NCI-H69 (cell line): Measurements from ENCODE around the gene ENOX2.
"Not testable (repeated sequence)": the region's sequence is repeated elsewhere in the genome, so short reads cannot be mapped to it uniquely, and the experiment has no call there.

Experiments used
- DNase-seq: peaks from one replicate; lab custom pipeline; 2025; lab: John Stamatoyannopoulos, UW

ENOX2 gene

GRCh38 chrX:130746709-130747342 lies 156.2 kb downstream of the ENOX2 start:
- DNase-seq, result no peak

- no peak for DNase-seq
Observed at GRCh38 chrX:130746077-130746476, 156.9 kb downstream of the ENOX2 start.

DNA sequence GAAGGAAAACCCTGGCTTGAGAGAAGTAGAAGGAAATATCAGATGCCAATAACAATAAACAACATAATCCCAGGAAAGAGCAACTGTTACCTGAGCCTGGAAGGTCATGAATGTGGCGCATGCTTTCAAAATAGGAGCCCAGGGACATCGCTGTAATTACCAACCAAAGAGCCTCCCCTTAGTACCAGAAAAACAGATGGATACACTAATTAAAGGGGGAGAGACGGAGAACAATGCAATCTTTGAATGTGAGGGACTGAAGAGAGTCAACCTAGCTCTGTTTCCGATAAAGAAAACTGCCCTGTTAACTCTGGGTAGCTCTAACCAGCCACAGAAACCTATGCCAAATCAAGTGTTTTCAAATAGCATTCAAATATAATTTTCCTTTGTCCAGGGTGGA lies 161.4 kb downstream of the ENOX2 start:
- DNase-seq, result peak; percentile 70

GRCh38 chrX:130741151-130741550 lies 161.9 kb downstream of the ENOX2 start:
- DNase-seq, result no peak

- DNase-seq, result peak; percentile 84
Observed at GRCh38 chrX:130738638-130739195, 164.3 kb downstream of the ENOX2 start.

- DNase-seq, result no peak
Observed at GRCh38 chrX:130734713-130735112, 168.3 kb downstream of the ENOX2 start.

DNA sequence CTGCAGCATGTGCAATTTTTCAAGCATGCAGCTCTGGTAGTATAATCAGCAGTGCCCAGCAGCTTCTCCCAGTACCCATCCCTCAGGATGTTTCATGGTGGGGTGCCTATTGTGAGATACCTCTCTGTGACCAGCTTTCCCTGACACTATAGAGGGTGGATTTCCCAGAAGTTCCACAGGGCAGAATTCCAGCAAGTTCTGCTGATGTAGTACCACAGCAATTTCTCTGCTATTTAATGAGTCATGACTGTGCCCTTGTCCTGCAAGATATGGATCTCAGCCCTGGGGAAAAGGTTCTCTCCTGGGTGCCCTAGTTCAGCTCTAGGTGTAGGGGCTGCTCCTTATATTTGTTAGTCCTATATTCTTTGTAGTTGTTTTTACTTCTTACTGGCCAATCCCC lies 174.8 kb downstream of the ENOX2 start:
- DNase-seq, result no peak

DNA sequence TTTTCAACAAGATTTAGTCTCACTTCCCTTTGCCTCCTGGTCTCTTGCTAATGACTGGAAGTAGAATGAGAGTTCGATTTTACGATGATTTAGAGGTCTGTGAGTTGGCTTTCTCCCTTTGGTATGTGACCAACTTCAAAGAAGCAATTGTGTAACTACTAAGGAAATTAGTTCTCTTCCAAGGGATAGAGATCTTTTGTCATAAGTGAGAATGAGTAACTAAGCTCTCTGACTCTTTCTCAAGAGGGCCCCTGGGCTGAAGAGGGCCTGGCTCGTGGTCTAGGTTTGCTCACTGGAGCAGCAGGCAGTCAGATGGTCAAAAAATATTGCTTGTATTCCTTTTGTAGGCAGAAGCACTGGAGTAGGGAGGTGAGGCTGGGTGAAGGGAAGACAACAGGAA lies 176.3 kb downstream of the ENOX2 start:
- DNase-seq, result no peak

- no peak for DNase-seq
Observed at GRCh38 chrX:130725519-130725918, 177.5 kb downstream of the ENOX2 start.

DNA sequence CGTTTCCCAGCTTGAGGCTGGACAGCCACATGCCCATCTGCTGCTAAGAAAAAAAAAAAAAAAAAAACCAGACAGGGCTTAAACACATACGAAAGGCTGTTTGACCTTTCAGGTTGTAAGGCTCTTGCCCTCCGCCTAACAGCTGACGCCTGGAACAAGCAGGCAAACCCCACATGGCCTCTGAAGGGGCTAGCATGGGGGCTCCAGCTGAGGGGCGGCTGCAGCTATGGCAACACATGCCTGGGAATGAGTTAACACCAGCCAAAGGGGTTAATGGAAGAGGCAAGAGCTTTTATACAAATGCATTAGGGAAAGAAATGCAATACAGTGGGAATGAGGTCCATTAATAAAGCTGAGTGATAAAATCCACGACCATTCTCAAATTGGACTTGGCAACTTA lies 183.6 kb downstream of the ENOX2 start:
- peak; percentile 32 for DNase-seq

GRCh38 chrX:130718137-130718536 lies 184.9 kb downstream of the ENOX2 start:
- peak; percentile 66 for DNase-seq

DNA sequence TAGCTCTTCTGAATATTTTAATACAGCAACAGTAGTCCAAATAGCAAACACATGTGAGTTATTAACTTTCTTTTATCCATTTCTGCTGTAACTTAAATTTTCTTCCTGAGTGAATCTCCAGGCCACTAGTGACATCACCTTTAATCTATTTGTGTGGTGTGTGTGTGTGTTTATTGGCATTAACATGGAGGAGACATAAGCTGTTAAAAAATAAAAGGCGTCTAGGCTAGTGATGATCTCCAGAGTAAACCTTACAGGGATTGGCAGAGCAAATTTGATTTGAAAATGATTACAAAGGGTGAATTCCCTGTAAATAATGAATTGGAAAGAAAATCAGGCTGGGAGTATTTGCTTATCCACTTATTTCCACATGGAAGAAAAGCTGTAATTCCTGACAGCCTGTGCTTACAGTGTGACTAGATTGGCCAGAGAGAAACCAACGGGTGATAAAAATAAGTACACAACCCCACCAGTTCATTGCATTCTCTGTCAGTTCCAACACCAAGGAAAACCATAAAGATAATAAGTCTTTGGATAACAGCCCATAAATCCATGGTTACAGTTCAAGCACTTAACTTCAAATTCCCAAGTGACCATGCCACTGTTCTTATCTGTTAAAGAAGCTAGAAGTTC lies 186.1 kb downstream of the ENOX2 start:
- DNase-seq, result peak; percentile 57

DNA sequence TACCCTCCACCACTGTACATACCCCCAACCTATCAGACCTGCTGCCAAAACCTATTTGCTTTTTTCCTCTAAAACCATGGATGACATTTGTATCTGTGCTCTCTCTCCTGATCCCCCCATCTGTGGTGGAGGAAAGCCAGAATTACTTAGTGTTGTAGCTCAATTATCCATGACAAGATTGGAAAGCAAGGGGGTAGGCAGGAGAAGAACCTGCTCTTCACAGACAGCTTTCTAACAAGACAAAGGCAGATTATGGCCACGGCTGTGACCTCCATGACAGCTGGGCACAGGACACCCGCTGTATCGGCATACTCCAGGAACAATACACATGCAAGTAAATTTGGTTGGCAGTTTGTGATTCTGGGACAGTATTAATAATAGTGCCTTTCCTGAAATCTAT lies 186.7 kb downstream of the ENOX2 start:
- peak; percentile 16 for DNase-seq

- no peak for DNase-seq
Observed at GRCh38 chrX:130715299-130715698, 187.7 kb downstream of the ENOX2 start.

DNA sequence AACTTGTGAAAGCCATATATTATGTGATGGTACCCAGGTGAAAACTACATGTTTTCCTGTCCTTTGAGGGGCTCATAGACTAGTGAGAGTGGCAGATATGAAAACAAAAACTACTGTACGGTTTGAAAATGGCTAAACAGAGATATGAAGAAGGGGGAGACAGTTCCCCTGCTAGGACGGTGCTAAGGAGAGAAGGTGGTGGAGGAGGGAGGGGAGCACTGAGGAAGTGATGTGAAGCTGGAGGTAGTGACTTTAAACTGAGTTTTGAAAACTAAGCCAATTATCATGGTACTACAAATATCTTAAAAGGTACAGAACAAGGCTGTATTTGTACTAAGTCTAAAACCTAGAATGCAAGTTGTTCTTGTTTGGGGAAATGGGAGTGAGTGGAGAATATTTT lies 188.3 kb downstream of the ENOX2 start:
- no peak for DNase-seq

GRCh38 chrX:130714135-130714534 lies 188.9 kb downstream of the ENOX2 start:
- peak; percentile 13 for DNase-seq

GRCh38 chrX:130709178-130709577 lies 193.8 kb downstream of the ENOX2 start:
- not testable (repeated sequence) for DNase-seq

DNA sequence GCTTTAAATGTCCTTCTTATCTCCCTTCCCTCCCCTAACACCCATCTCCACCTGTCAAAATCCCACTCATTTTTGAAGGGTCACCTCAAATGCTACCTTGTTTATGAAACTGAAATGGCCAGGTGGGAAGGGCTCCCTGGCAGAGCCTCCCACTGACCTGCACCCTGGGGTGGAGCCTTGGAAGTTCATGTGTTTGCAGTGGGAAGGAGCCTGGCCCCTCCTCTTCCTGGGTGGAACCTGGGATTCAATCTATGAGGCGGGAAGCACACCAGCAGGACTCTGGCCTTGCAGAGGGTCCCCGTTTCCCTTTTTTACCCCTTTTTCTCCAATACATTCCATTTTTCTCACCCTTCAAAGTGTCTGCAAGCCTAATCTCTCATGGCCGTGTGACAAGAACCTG lies 197.4 kb downstream of the ENOX2 start:
- DNase-seq, result no peak

- no peak for DNase-seq
Observed at GRCh38 chrX:130704053-130705038, 198.7 kb downstream of the ENOX2 start.

- DNase-seq, result no peak
Observed at GRCh38 chrX:130702867-130703707, 199.9 kb downstream of the ENOX2 start.

- DNase-seq, result no peak
Observed at GRCh38 chrX:130700629-130701028, 202.4 kb downstream of the ENOX2 start.

DNA sequence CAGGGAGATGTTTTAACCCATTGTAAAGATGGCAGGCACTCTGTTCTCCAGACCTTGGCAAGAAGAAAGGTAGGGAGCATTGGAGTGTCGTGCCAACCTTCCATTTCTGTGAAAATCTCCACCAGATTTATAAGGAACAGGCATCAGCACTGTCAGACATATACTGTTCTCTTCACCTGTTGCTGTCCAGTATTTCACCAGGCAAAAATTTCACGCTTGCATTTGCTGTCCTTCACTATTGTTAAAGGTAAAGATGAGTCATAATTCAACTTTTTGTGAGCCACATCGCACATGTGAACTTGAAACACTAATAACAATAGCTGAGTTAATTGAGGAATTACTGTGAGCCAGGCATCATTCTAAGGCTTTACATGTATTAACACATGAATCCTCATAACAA lies 203.4 kb downstream of the ENOX2 start:
- no peak for DNase-seq
